Measurements from ENCODE around the gene PLEKHA8.

- TF ChIP-seq CTCF (IDR thresholded peaks at IDR 0.05; ENCODE audit: low read depth, low read length, poor library complexity, severe bottlenecking) (no peak), EZH2phosphoT487 (IDR thresholded peaks at IDR 0.05; ENCODE audit: borderline replicate concordance, low read length) (no peak)
These were observed 48.2 kb downstream of the PLEKHA8 start for GRCh38 chr7:30076411-30076810.

Measured in DOHH2 (cell line).